SW480 (cell line): ENCODE measurements around the gene PPFIBP1.

ENCODE experiments used
- DNase-seq: peaks from one replicate; pipeline ENCODE4 v3.0.0-alpha.2; 2016; ENCODE audit warnings: low spot score

Gene PPFIBP1

GRCh38 chr12:27513155-27513824 is 10.7 kb upstream of the PPFIBP1 start:
- DNase-seq = no peak

GRCh38 chr12:27515671-27516070 is 8.3 kb upstream of the PPFIBP1 start:
- no peak for DNase-seq

GRCh38 chr12:27516625-27517024 is 7.4 kb upstream of the PPFIBP1 start:
- DNase-seq = no peak

GRCh38 chr12:27517546-27517945 is 6.5 kb upstream of the PPFIBP1 start:
- no peak for DNase-seq

- no peak for DNase-seq
Observed at GRCh38 chr12:27517961-27518665, 5.9 kb upstream of the PPFIBP1 start.

- no peak for DNase-seq
Observed at GRCh38 chr12:27521066-27521465, 2.9 kb upstream of the PPFIBP1 start.

- DNase-seq = no peak
Observed at GRCh38 chr12:27521981-27522380, 2.0 kb upstream of the PPFIBP1 start.

- no peak for DNase-seq
Observed at GRCh38 chr12:27523305-27523641, 733 bp upstream of the PPFIBP1 start.

GRCh38 chr12:27524494-27524835 is 459 bp downstream of the PPFIBP1 start:
- DNase-seq = no peak

- peak; percentile 53 for DNase-seq
Observed at GRCh38 chr12:27524839-27525753, 1.1 kb downstream of the PPFIBP1 start.

GRCh38 chr12:27527512-27527911 is 3.5 kb downstream of the PPFIBP1 start:
- no peak for DNase-seq

- no peak for DNase-seq
Observed at GRCh38 chr12:27528788-27529187, 4.8 kb downstream of the PPFIBP1 start.

- no peak for DNase-seq
Observed at GRCh38 chr12:27530157-27530922, 6.3 kb downstream of the PPFIBP1 start.

- DNase-seq = no peak
Observed at GRCh38 chr12:27531896-27532295, 7.9 kb downstream of the PPFIBP1 start.

GRCh38 chr12:27534060-27534764 is 10.2 kb downstream of the PPFIBP1 start:
- DNase-seq = peak; percentile 60

- DNase-seq = no peak
Observed at GRCh38 chr12:27534765-27535161, 10.8 kb downstream of the PPFIBP1 start.

GRCh38 chr12:27535318-27535717 is 11.3 kb downstream of the PPFIBP1 start:
- DNase-seq = no peak

GRCh38 chr12:27537855-27538675 is 14.1 kb downstream of the PPFIBP1 start:
- DNase-seq = no peak

- no peak for DNase-seq
Observed at GRCh38 chr12:27539191-27539631, 15.2 kb downstream of the PPFIBP1 start.

- peak; percentile 78 for DNase-seq
Observed at GRCh38 chr12:27541031-27541719, 17.2 kb downstream of the PPFIBP1 start.
